GDM1 (cell line): Measurements from ENCODE around the gene CLOCK.
"Not testable (repeated sequence)": the region's sequence is repeated elsewhere in the genome, so short reads cannot be mapped to it uniquely, and the experiment has no call there.

Source experiments
- DNase-seq: peaks from one replicate; lab custom pipeline; 2025; lab: John Stamatoyannopoulos, UW

Gene CLOCK, protein sequence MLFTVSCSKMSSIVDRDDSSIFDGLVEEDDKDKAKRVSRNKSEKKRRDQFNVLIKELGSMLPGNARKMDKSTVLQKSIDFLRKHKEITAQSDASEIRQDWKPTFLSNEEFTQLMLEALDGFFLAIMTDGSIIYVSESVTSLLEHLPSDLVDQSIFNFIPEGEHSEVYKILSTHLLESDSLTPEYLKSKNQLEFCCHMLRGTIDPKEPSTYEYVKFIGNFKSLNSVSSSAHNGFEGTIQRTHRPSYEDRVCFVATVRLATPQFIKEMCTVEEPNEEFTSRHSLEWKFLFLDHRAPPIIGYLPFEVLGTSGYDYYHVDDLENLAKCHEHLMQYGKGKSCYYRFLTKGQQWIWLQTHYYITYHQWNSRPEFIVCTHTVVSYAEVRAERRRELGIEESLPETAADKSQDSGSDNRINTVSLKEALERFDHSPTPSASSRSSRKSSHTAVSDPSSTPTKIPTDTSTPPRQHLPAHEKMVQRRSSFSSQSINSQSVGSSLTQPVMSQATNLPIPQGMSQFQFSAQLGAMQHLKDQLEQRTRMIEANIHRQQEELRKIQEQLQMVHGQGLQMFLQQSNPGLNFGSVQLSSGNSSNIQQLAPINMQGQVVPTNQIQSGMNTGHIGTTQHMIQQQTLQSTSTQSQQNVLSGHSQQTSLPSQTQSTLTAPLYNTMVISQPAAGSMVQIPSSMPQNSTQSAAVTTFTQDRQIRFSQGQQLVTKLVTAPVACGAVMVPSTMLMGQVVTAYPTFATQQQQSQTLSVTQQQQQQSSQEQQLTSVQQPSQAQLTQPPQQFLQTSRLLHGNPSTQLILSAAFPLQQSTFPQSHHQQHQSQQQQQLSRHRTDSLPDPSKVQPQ

DNA sequence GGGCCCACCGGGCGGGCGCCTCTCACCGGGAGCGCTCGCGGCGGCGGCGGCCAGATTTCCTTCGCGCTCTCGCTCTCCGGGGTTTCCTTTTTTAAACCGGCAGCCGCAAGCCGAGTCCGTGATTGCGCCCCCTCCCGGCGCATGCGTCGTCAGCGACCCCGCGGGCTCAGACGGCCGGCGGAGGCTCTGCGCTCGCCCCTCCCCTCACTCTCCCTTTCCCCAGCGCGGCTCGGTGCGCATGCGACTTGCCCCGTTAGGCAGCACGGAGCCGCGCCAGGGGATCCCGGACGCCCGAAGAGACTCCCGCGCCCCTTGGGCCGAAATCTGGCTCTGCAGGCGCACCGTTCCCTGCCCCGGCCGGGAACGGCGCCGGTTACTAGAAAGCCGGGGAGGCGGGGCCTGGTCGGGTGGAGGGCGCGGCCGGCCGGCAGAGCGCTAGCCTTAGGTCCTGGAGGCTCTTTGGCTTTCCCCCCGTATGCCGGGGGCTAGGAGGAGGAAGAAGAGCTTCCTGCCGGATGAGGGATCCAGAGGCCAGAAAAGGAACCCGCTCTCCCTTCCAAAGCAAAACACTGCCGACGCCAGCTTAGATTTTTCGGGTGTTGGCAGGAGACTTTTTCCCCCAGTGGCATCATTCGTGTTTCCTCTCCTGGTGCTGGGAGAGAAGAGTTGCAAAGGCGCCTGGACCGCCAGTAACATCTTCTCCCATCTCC is at the start of gene CLOCK:
Gene CLOCK, minus strand, starts transcription at position 154 of the 710 bp plus-strand sequence. CDS start 64,124 bp downstream, outside the sequence.
- peak; percentile 64 for DNase-seq

DNA sequence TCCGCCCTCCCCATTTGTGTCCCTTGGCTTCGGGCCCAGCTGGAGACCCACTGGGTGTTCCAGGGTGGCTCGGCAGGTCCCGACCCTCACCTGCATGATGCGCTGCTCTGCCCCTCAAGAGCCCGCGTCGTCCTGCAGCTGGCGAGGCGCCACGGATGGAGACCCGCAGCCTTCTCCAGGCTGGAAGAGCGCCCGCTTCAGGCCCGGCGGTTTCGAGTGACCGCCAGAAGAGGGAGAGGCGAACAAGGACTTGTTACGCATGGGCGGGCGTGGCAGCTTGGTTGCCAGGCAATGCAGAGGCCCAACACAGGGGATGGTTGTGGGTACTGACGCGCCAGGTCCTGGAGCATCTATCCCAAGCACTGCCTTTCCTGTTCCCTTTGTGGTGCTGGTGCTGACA is 45.3 kb upstream of the CLOCK start, which contains the start of gene PDCL2:
Gene PDCL2, minus strand, starts transcription at position 232 of the 400 bp plus-strand sequence. Its CDS starts 136 bp downstream, at position 96.
- no peak for DNase-seq

DNA sequence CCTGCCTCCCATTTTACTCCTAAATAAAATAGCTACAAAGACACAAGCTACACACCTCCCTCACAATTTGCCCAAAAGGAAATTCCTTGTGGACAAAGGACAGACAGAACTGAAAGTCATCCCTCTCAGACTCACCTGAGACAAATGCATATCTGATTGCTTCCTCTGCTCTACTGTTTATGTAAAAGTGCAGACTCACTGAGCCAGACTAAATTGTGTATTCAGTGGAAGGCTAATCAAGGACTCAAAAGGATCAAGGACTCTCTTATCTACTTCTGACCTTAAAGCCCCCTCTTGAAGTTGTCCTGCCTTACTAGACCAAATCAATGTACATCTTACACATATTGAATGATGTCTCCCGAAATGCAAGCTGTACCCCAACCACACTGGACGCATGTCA is 41.5 kb upstream of the CLOCK start:
- DNase-seq: no peak

DNA sequence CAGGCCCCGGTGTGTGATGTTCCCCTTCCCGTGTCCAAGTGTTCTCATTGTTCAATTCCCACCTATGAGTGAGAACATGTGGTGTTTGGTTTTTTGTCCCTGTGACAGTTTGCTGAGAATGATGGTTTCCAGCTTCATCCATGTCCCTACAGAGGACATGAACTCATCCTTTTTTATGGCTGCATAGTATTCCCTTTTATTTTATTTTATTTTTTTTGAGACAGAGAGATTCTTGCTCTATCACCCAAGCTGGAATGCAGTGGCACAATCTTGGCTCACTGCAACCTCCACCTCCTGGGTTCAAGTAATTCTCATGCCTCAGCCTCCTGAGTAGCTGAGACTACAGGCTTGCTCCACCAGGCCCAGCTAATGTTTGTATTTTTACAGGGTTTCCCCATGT is 36.1 kb upstream of the CLOCK start:
- not testable (repeated sequence) for DNase-seq

DNA sequence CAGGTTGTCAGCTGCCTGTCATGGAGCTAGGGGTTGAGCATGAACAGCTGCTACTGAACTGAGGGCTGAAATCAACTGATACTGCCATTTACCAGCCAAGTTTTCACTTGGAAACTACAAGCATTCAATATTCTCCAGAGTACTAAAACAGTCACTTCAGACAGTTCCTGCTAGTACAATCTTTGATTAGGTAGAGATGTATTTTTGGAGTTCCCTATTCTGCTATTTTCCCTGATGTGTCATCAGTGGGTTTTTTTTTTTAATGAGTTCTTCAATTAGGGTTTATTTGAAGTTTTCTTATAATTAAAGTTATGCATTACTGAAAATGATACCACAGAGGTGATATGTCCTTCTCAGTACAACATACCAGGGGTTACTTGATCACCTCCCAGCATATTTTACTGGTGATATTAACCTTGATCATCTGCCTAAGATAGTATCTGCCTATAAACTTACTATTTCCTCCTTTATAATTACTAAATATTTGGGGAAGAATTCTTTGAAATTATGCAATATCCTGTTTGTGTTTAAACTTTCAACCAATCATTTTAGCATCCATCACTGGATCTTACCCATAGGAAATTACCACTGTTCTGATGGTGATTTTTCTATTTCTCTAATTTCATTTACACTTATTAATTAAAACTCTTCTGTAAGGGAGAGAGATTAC is 31.8 kb upstream of the CLOCK start:
- DNase-seq: no peak

DNA sequence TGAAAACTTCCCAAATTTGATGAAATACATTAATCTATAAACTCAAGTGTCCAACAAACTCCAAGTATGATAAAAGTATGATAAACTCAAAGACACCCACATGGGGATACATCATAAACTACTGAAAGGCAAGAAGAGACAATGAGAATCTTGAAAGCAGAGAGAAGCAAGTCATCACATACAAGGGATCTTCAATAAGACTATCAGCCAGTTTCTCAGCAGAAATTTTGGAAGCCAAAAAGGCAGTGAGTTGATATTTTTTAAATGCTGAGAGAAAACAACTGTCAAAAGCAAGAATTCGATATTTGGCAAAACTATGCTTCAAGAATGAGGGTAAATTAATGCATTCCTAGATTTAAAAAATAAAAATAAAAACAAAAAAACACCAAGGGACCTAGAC is 28.8 kb upstream of the CLOCK start:
- no peak for DNase-seq

DNA sequence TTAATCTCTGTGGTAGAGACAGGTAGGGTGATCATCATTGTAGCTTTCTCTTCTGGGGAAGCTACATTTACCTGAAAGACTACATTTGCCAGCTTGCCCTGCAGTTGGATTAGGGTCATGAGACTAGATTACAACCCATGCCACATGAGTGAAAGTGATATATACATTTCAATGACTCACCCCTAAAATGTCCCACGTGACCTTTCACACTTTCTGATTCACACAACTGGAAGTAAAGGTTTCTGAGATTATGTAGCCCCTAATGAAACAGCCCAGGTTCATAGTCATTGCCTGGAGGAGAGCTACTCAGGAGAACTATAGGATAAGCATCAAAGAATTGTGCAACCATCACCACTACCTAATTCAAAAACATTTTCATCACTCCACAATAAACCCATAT is 27.5 kb upstream of the CLOCK start:
- no peak for DNase-seq

DNA sequence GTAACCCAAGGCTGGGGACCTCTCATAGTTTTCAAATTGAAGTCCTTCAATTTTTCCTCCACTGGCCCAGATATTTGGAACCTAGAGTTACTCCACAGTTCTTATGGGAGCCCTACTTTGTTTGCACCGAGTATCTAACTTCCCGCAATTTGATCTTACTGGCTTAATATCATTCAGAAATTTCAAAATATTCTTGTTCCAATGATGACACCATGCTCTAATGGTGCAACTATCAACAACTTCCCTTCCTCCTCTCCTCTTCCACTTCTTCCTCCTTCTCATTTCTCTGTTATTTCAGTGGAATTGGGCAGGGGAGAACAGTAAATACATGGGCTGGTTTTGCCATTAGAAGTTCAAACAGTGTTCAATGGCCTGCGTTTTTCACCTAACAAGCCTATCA is 25.1 kb upstream of the CLOCK start:
- DNase-seq: no peak

DNA sequence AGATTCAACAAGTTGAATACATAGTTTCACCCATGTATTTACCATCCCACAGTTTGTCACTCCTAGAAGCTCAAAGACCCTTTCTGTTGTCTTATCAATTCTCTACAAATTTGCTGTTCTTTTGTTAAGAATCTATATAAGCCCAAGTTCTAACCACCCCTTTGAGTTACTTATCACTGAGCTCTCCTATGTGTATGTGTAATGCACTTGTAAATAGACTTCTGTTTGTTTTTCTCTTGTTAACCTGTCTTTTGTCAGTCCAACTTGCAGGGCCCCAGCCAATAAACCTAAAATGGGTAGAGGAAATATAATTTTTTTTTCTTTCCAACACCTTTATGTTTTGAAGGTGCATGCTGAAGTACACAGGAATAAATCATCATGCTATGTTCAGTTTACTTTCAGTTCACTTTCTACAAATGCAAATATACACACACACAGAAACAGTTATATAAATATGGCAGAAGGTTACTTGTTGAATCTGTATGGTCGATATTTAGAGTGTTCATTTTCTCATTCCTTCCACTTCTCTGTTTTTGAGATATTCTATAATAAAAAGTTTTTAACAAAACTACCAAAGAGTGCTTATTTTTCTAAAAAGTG is 22.3 kb upstream of the CLOCK start:
- DNase-seq: no peak

DNA sequence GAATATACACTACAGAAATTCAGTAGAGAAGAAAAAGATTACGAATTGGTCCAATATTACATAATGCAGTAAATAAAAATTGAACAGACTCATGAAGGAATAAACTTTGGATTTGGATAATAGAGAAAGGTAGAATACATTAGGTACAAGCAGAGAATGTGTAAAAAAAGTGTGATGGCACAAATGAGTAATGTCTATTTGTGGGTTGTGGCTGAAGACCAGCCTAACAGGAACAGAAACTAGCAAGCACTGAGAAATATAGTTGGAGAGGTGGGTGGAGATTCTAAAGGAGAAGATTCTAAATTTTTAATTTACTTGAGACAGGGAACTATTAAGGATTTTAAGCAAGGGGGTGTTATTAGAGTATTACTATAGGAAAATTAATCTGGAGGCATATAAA is 15.2 kb upstream of the CLOCK start:
- DNase-seq: no peak

DNA sequence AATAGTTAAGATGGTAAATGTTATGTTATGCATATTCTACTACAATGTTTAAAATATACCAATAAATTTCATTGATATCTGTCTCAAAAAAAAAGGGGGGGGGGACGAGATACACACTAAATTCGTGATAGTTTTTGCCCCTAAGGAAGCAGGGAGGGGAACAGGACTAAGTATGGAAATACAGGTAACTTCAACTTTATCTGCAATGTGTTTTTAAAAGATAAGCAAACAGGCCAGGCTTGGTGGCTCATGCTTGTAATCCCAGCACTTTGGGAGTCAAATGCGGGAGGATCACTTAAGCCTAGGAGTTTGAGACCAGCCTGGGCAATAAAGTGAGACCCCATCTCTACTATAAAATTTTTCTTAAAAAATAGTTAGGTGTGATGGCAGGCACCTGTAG is 13.4 kb upstream of the CLOCK start:
- DNase-seq: no peak

DNA sequence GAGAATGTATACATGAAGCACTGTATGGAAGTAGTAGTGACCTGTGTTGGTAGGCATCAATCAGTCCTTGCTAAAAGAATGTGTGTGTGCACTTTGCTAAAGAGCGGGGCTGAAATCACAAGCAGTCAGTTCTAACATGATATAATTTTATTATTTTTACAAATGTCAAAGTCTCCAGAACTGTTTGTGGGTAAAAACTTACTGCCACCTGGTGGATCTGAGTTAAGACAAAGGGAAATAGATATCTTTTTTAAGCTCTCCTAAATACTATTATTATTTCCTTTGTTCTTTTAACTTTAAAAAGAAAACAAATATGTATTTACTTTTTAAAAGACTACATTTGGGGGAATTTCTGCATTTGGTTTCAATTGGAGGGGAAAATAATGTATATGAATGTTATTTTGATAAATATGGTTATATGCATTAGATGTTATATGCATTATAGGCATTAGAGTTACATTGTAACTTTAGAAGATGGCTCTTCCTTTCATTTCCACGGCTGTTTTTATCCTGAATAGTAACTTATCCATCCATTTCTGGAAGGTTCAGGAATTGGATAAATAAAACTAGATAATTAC is 7.8 kb upstream of the CLOCK start:
- DNase-seq: no peak

DNA sequence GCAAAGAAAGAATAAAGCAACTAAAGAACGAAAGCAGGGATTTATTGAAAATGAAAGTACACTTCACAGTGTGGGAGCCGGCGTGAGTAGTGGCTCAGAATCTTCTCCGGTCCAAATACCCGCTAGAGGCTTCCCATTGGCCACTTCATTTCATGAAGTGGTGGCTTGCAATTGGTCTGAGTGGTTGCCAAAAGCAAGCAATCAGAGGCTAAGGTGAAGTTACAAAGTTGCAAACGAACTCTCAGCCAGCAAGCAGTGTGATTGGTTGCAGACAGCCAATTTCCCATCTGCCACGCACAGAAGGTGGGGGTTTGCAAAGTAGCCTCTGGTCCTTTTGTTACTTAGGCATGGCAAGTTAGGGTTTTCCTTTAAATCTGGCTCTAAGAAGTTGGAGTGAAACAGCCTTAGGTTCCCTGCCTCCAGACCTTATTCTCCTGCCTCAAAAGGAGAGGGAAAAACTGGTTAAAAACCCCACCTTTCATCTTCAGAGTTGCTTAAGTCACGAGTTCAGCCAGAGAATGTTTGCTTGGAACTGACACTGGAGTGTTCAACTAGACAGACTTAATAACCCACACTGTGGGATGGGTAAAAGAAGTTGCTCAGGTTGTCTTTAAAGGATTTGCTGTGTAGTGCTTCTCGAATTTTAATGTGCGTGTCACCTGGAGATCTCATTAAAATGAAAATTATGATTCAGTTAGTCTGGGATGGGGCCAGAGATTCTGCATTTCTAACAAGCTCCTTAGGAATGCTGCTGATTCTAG is 6.9 kb upstream of the CLOCK start:
- DNase-seq: peak; percentile 15

DNA sequence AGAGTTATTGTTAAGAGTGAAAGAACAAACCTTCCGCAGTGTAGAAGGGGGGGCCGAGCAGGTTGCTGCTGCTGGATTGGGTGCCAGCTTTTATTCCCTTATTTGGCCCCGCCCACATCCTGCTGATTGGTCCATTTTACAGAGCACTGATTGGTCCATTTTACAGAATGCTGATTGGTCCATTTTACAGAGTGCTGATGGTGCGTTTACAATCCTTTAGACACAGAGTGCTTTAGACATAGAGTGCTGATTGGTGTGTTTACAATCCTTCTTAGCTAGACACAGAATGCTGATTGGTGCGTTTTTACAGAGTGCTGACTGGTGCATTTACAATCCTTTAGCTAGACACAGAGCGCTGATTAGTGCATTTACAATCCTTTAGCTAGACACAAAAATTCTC is 5.3 kb upstream of the CLOCK start:
- not testable (repeated sequence) for DNase-seq

DNA sequence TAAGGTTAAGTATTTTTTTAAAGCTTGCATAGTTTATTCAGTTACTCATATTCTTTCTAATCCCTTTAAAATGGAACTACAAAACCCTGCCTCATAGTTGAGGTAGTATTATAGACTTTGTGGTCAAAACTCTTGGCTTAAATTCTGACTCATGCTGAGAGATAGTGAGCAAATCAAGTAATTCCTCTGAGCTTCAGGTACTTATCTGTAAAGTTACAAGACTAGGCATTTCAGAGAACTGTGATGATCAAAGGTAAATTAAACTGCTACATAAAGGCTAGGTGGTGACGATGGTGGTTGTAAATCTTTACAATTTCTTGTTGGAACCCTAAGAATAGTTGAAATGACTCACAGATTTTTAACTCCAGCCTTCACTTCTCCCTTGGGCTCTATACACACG is 3.2 kb upstream of the CLOCK start:
- DNase-seq: no peak

DNA sequence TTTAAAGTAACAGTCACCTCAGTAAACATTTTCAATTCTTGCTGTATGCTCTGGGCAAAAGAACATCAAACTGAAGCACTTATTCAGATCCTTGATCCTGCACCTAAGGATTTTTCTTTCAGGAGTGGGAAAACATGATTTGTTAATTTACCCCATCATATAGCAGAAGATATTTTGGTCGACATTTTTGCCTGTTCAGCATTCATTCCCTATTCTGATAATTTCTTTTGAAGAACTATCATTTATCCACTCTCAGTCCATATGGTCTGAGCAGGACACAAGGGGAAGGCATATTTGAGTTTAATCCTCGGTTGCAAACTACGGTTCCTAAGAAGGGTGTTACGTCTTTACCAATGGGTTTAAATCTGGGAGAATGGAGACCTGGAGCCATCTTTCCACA is 1.2 kb upstream of the CLOCK start:
- DNase-seq: no peak

DNA sequence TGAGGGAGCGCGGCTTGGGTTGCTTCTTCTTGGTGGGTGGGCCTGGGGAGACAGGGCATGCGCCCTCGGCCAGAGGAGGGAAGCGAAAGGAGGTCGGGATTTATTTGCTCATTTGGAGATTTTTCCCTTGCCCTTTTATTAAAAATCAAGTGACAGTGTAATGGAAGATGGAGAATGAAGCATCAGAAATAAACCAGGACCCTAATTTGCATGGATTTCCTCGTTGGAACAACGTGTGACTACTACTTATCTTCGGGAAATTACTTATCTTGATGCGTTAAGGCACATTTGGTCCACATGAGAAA is 709 bp upstream of the CLOCK start:
- DNase-seq: no peak

DNA sequence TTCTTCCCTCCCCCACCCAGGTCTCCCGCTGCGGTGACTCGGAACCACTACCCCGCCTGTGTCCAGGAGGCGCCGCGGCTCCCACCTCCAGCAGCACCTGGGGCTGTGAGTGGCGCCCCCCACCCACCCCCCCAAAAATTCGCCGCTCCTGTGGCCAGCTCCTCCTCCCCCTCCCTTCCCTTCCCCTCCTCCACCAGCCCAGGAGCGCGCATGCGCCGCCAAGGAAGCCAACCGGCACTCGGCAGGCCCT is 278 bp downstream of the CLOCK start:
- DNase-seq: no peak

DNA sequence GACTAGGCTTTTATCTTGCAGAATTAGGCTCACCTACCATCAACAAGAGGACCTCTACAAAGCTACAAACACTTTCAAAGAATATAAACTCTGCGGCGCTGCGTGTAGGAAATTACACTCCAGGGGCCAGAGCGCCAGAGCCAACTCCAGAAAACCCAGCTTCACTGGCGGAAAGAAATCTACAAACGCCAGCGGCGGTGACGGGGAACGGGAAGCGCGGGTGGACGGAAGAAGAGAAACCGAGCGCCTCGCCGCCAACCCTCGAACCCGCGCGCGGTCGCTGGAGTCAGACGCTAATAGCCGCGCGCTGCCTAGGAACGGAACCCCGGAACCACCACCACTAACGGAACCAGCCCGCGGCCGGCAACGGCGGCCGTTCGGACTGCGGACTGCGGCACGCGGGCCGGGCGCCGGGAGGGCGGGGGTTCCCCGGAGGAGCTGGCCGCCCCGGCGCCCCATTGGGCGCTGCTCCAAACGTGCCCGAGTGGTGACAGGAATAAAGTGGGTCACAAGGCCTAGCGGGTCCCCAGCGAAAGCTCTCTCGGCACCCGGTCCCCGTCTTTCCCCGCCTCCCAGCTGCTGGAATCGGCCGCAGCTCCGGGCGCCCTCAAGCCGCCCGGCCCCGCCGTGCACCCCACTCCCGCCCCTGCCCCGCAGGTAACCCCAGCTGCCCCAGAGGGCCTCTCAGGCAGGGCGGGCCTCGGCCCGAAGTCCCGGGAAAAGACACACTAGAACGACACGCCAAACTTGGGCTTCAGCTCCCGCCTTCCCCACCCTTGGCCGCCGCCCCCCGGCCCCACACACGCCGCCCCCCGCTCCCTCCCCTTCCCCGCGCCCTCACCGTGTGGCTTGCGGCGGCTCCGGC is 836 bp downstream of the CLOCK start:
- peak; percentile 42 for DNase-seq

DNA sequence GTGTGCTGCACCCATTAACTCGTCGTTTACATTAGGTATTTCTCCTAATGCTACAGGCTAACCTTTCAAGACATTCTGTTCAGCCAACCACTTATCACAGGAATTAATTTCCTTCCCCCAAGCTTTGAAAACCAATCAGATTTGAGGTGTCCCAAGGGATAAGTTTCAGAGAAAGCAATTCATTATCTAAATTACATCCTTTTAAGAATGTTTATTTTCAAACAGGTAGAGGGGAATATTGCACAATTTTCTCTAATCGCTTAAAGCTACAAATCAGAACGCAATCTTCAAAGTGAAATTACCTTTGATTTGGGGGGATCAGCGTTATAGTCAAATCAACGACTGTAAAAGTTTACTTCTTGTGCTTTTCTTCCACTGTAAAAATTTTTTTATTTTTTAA is 1.6 kb downstream of the CLOCK start:
- no peak for DNase-seq
